DMS53 (cell line): ENCODE results near the gene KRTAP19-4.

Experiments
- DNase-seq: peaks from one replicate; lab custom pipeline; 2025; lab: John Stamatoyannopoulos, UW

KRTAP19-4 gene

GRCh38 chr21:30497065-30497464 lies at the start of gene KRTAP19-4:
TSS of gene KRTAP19-4 (minus strand) at chr21:30497165. CDS start at chr21:30497110, 55 bp downstream.
- DNase-seq, result no peak

GRCh38 chr21:30541764-30542163 lies 44.8 kb upstream of the KRTAP19-4 start, which contains the start of gene KRTAP19-6:
TSS of gene KRTAP19-6 (minus strand) at chr21:30541864. CDS start at chr21:30541833, 31 bp downstream.
- no peak for DNase-seq

GRCh38 chr21:30518876-30519275 lies 21.9 kb upstream of the KRTAP19-4 start:
- no peak for DNase-seq

GRCh38 chr21:30515681-30516080 lies 18.7 kb upstream of the KRTAP19-4 start:
- DNase-seq, result no peak

GRCh38 chr21:30505621-30506205 lies 8.7 kb upstream of the KRTAP19-4 start:
- DNase-seq, result peak; percentile 63

GRCh38 chr21:30502041-30502440 lies 5.1 kb upstream of the KRTAP19-4 start, which contains the start of gene KRTAP19-5:
TSS of gene KRTAP19-5 (minus strand) at chr21:30502141. CDS start at chr21:30502090, 51 bp downstream.
- no peak for DNase-seq

GRCh38 chr21:30491963-30492428 lies 5.0 kb downstream of the KRTAP19-4 start, which contains the start of gene KRTAP19-3:
TSS of gene KRTAP19-3 (minus strand) at chr21:30492013. CDS start at chr21:30491957, 56 bp downstream.
- DNase-seq, result no peak

- no peak for DNase-seq
Observed at GRCh38 chr21:30487336-30487735, 9.6 kb downstream of the KRTAP19-4 start, which contains the start of gene KRTAP19-2. TSS of gene KRTAP19-2 (minus strand) at chr21:30487436. CDS start at chr21:30487348, 88 bp downstream.

- DNase-seq, result no peak
Observed at GRCh38 chr21:30486180-30486579, 10.8 kb downstream of the KRTAP19-4 start.

GRCh38 chr21:30482130-30482529 lies 14.8 kb downstream of the KRTAP19-4 start:
- no peak for DNase-seq

- peak; percentile 21 for DNase-seq
Observed at GRCh38 chr21:30480145-30480544, 16.8 kb downstream of the KRTAP19-4 start, which contains the start of gene KRTAP19-1. TSS of gene KRTAP19-1 (minus strand) at chr21:30480367. CDS start at chr21:30480317, 50 bp downstream.

- DNase-seq, result peak; percentile 58
Observed at GRCh38 chr21:30479259-30479658, 17.7 kb downstream of the KRTAP19-4 start.

GRCh38 chr21:30478004-30478403 lies 19.0 kb downstream of the KRTAP19-4 start:
- DNase-seq, result peak; percentile 34

GRCh38 chr21:30468900-30469714 lies 27.9 kb downstream of the KRTAP19-4 start:
- DNase-seq, result no peak

GRCh38 chr21:30463713-30464112 lies 33.3 kb downstream of the KRTAP19-4 start:
- peak; percentile 57 for DNase-seq

- DNase-seq, result no peak
Observed at GRCh38 chr21:30448514-30448913, 48.5 kb downstream of the KRTAP19-4 start.

- peak; percentile 2 for DNase-seq
Observed at GRCh38 chr21:30447056-30447455, 49.9 kb downstream of the KRTAP19-4 start.
